ENCODE measurements around the gene TPT1.

- TF ChIP-seq CTCF (IDR thresholded peaks at IDR 0.05; ENCODE audit: low read length) (no peak), EZH2 (IDR thresholded peaks at IDR 0.05; ENCODE audit: borderline replicate concordance, low read length) (no peak)
These were observed 26.4 kb upstream of the TPT1 start for GRCh38 chr13:45367358-45367757.
